Muscle layer of duodenum (tissue), 2 donors: Measurements from ENCODE around the gene TXNRD1.

Experiments
- H3K27ac ChIP-seq: one replicate; pipeline ENCODE4 v1.7.0; 2013; ENCODE audit warnings: mild to moderate bottlenecking, low read length
- H3K27me3 ChIP-seq: one replicate; pipeline ENCODE4 v1.7.0; 2013; ENCODE audit warnings: low read depth, mild to moderate bottlenecking, control low read depth, low read length
- H3K36me3 ChIP-seq, 2 donors: one replicate each; pipeline ENCODE4 v1.7.0; 2013; ENCODE audit warnings: low read length in 2 of 2, control low read depth in 1 of 2, mild to moderate bottlenecking in 1 of 2; ENCODE audit not compliant: insufficient read depth in 2 of 2, control insufficient read depth in 1 of 2
- H3K4me1 ChIP-seq, 2 donors: one replicate each; pipeline ENCODE4 v1.7.0; 2013; ENCODE audit warnings: low read length in 2 of 2, mild to moderate bottlenecking in 2 of 2, control low read depth in 1 of 2, moderate library complexity in 1 of 2; ENCODE audit not compliant: insufficient read depth in 2 of 2, control insufficient read depth in 1 of 2
- H3K4me3 ChIP-seq, 2 donors: one replicate each; pipeline ENCODE4 v1.7.0; 2013; ENCODE audit warnings: low read length in 2 of 2, low read depth in 1 of 2, mild to moderate bottlenecking in 1 of 2
- H3K9me3 ChIP-seq, 2 donors: one replicate each; pipeline ENCODE4 v1.7.0; 2013; ENCODE audit warnings: low read length in 2 of 2, control low read depth in 1 of 2, mild to moderate bottlenecking in 1 of 2; ENCODE audit not compliant: control insufficient read depth in 1 of 2
- donor health status: healthy.

Gene TXNRD1

GRCh38 chr12:104336115-104336514 lies 120.5 kb downstream of the TXNRD1 start:
- H3K4me1 ChIP-seq, result peaks cover 5 to 17% of the 10 kb centered on the region in 2 donors
- H3K9me3 ChIP-seq, result no peaks in the 10 kb centered on the region
- no peak overlapping the region for H3K4me3 ChIP-seq
- H3K36me3 ChIP-seq, result peaks cover 45 to 46% of the 10 kb centered on the region in 2 donors
- H3K27ac ChIP-seq, result no peak overlapping the region
- H3K27me3 ChIP-seq, result no peaks in the 10 kb centered on the region

DNA sequence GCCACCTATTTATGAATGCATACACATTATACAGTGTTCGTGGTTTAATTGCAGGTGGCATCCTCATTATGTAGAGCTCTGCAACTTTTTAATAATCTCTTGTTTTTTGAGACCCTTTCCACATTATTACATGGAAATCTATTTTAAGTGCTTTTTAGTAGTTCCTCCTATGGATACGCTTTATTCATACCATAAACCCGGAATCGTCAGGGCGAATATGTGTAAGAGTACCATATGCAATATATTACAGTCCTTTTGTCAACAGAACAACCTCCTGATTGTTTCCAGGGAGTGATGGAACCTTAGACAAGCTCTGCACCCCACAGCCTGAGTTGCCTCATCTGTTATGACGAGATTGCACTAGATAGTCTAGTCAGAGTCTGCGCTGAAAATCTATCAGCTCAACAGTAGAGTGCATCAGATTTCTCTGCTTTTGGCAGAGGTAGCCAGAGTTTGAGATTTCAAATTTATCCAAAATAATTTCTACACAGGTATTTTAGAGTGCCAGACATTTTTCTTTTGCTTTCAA lies 121.5 kb downstream of the TXNRD1 start:
- Histone ChIP-seq H3K9me3 (no peaks in the 10 kb centered on the region), H3K27me3 (no peaks in the 10 kb centered on the region), H3K4me1 (peaks cover 5 to 19% of the 10 kb centered on the region in 2 donors), H3K4me3 (no peak overlapping the region), H3K36me3 (peaks cover 50 to 51% of the 10 kb centered on the region in 2 donors), H3K27ac (no peak overlapping the region)

DNA sequence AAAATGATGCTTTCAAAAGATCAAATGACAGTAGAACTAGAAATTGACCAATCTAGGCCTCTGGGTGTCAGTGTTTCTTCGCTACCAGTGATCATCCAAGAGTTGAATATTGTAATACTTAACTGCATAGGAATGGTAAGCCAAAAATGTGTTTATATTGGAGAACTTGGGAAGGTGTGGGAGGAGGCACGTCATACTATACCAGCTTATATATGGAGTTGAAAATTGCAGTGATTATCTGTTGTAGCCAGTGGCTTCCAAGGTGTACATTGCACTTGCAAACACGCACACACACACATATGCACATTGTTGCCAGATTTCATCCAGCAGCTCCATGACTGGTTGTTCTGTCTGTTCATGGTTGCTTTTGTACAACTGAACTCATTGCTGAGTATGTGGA lies 124.1 kb downstream of the TXNRD1 start:
- Histone ChIP-seq H3K27ac (peak overlapping the region; percentile 45), H3K27me3 (no peaks in the 10 kb centered on the region), H3K4me3 (no peak overlapping the region), H3K36me3 (peaks cover 51 to 63% of the 10 kb centered on the region in 2 donors), H3K9me3 (no peaks in the 10 kb centered on the region), H3K4me1 (peaks cover 5 to 19% of the 10 kb centered on the region in 2 donors)

- H3K4me1 ChIP-seq, result peaks cover 5 to 19% of the 10 kb centered on the region in 2 donors
- no peaks in the 10 kb centered on the region for H3K9me3 ChIP-seq
- H3K36me3 ChIP-seq, result peaks cover 48 to 63% of the 10 kb centered on the region in 2 donors
- H3K27me3 ChIP-seq, result no peaks in the 10 kb centered on the region
- peak overlapping the region; percentile 45 for H3K27ac ChIP-seq
- H3K4me3 ChIP-seq, result no peak overlapping the region
Observed at GRCh38 chr12:104340177-104340576, 124.6 kb downstream of the TXNRD1 start.

- Histone ChIP-seq H3K27ac (no peak overlapping the region), H3K9me3 (no peaks in the 10 kb centered on the region), H3K4me1 (peaks cover 5 to 19% of the 10 kb centered on the region in 2 donors), H3K27me3 (no peaks in the 10 kb centered on the region), H3K36me3 (peaks cover 53 to 54% of the 10 kb centered on the region in 2 donors), H3K4me3 (no peak overlapping the region)
Observed at GRCh38 chr12:104340925-104341611, 125.5 kb downstream of the TXNRD1 start.

DNA sequence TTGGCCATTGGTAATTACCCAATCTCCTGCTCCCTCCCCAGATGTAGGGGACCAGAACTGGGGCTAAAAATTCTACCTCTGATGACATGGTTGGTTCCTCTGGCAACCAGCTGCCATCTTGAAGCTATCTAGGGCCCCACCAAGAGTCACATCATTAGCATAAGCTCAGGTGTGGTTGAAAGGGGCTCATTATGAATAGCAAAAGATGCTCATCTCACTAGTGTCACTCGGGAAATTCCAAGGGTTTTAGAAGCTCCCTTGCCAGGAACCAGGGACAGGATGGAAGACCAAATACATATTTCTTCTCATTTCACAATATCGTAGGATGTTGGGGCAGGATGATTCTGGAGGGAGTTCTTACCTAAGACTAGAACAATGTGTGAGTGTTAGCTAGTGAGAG lies 126.6 kb downstream of the TXNRD1 start:
- H3K4me1 ChIP-seq, result peaks cover 5 to 19% of the 10 kb centered on the region in 2 donors
- H3K4me3 ChIP-seq, result no peak overlapping the region
- H3K9me3 ChIP-seq, result no peaks in the 10 kb centered on the region
- no peak overlapping the region for H3K27ac ChIP-seq
- no peaks in the 10 kb centered on the region for H3K27me3 ChIP-seq
- peaks cover 46 to 48% of the 10 kb centered on the region in 2 donors for H3K36me3 ChIP-seq

DNA sequence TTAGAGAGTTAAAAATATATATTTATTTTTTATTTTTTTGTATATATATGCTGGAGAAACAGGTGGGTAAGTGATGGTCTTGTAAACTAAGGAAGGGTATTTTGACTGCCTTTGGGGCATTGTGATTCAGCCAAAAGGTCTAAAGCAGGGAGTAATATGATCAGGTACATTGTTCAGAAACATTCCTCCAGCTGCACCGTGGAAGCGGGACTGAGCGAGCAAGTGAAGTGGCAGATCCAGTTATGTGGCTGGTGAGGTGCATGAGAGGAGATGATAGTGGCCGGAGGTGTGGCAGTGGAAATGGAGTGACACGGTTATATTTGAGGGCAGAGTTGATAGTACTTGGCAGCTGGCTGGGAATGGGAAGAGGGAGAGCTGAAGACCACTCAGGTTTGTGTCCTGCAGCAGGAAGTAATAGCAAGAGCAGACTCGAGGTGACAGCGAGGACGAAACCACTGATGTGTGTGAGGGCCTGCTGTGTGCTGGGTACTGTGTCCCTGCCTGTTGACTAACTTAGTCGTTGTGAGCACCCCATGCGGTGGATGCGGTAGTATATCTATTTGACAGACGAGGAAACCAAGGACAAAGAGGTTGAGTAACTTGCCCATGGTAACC lies 127.2 kb downstream of the TXNRD1 start:
- Histone ChIP-seq H3K4me3 (no peak overlapping the region), H3K36me3 (peaks cover 49 to 51% of the 10 kb centered on the region in 2 donors), H3K27ac (no peak overlapping the region), H3K4me1 (peaks cover 5 to 19% of the 10 kb centered on the region in 2 donors), H3K9me3 (no peaks in the 10 kb centered on the region), H3K27me3 (no peaks in the 10 kb centered on the region)

- H3K27ac ChIP-seq, result no peak overlapping the region
- H3K36me3 ChIP-seq, result peaks cover 57 to 61% of the 10 kb centered on the region in 2 donors
- no peak overlapping the region for H3K4me3 ChIP-seq
- H3K4me1 ChIP-seq, result peaks cover 5 to 15% of the 10 kb centered on the region in 2 donors
- no peaks in the 10 kb centered on the region for H3K27me3 ChIP-seq
- H3K9me3 ChIP-seq, result no peaks in the 10 kb centered on the region
Observed at GRCh38 chr12:104344682-104345081, 129.1 kb downstream of the TXNRD1 start.

DNA sequence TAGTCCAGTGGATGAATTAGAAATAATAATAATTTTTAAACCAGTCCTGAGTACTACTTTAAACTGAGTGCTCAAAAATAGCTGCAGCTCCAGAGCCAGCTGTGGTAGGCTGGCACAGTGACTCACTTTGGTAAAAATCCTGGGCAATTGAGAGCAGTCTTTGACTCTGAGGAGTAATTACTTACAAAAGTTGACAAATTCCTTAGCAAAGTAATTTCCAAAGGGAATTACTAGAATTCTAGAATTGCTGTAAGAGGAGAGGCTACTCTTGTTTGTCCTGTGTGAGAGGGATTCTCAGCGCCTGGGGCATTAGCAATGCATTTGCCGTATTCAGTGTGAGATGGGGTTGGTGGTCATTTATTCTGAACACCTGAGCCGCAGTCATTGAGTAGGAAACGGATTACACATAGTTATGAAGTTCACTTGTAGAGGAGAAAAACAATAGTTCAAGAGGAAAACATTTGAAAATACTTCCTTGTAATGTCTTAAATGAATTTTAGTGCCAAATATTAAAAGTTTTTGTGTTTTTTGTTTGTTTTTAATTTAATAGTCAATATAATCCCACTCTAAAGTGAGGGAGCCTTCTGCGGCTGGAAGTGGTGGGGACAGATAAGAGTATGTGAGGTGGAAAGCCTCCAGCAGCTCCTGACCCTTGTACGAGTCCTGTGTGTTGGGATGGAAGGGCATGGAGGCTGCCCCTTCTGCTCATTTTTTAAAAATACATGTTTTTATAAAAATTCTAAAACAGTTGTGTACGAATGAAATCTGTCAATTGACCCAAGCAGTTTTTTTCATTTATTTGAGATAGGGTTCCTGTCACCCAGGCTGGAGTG lies 129.9 kb downstream of the TXNRD1 start:
- H3K9me3 ChIP-seq, result no peaks in the 10 kb centered on the region
- no peaks in the 10 kb centered on the region for H3K27me3 ChIP-seq
- peaks cover 0 to 8% of the 10 kb centered on the region in 2 donors for H3K4me1 ChIP-seq
- no peak overlapping the region for H3K27ac ChIP-seq
- H3K36me3 ChIP-seq, result peaks cover 56 to 57% of the 10 kb centered on the region in 2 donors
- no peak overlapping the region for H3K4me3 ChIP-seq

DNA sequence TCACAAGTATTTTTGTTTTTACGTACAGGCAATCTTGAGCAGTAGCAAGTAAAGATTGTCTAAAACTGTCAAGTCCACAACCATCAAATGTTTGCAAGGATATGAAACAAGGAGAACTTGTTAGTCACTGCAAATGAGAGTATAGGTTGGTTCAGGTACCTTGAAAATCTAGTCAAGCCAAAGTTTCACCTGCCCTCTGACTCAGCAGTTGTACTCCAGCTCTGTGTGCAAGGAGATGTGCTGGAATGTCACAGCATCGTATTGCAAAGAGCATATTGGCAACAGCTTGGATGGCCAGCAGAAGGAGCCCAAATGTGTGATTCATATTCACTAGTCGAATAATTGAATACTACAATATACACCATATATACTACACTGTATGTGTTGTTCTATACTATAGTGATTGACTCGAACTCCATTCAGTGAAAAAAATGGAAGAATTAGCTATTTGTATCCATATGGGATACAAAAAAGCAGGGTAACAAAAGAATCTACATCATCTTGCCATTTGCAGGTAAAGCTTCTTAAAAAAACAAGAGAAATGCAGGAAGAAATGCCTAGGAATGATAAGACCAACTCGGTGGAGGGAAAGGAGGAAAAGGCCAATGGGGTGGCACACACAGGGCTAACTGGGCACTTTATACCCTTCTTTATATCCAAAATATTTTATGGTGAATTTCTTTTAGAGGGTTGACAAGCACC lies 131.9 kb downstream of the TXNRD1 start:
- peaks cover 39 to 52% of the 10 kb centered on the region in 2 donors for H3K36me3 ChIP-seq
- H3K27me3 ChIP-seq, result no peaks in the 10 kb centered on the region
- no peaks in the 10 kb centered on the region for H3K9me3 ChIP-seq
- H3K4me1 ChIP-seq, result no peaks in the 10 kb centered on the region
- H3K27ac ChIP-seq, result no peak overlapping the region
- H3K4me3 ChIP-seq, result no peak overlapping the region
